CD4-positive, alpha-beta T cell (primary cell): ENCODE results near the gene ARHGEF25. TPM values are rescaled to one million over a fixed set of nuclear protein-coding genes. Genes with fewer than 3 reads are reported as not detected.

Source experiments
- ATAC-seq: fragments of 200-7000 bp; cut with Tn5 transposase; one replicate; pipeline ENCODE4 v1.10.0; 2022; ENCODE audit warnings: mild to moderate bottlenecking; ENCODE audit not compliant: poor library complexity
- CTCF ChIA-PET: fragments of 350-600 bp; sonication (Branson Sonifier 250); formaldehyde crosslinking; loops from one replicate; lab custom pipeline; 2021; ENCODE audit warnings: antibody characterized with exemption, inconsistent platforms; lab: Charles Lee
- POLR2A ChIA-PET: fragments of 350-600 bp; sonication (Branson Sonifier 250); formaldehyde crosslinking; loops from one replicate; lab custom pipeline; 2021; ENCODE audit warnings: antibody characterized with exemption, inconsistent platforms; lab: Charles Lee
- DNase-seq, 14 experiments: peaks; one replicate each; pipeline ENCODE4 v3.0.0-alpha.2; 2013 to 2020; ENCODE audit warnings: mixed read lengths in 2 of 14
- H3K27ac ChIP-seq, 2 donors: one replicate each; pipeline versions ENCODE4 v1.5.1 to v1.7.0; 2013; ENCODE audit warnings: low read length in 2 of 2, low read depth in 1 of 2, mild to moderate bottlenecking in 1 of 2
- H3K27me3 ChIP-seq, 2 experiments: 1 replicate in 1 of 2; 2 replicates in 1 of 2; pipeline versions ENCODE4 v1.6.1 to v1.7.0; 2013; ENCODE audit warnings: low read length in 2 of 2, control low read depth in 1 of 2, mild to moderate bottlenecking in 1 of 2, moderate library complexity in 1 of 2; ENCODE audit not compliant: insufficient read depth in 2 of 2, control insufficient read depth in 1 of 2
- H3K36me3 ChIP-seq: one replicate; pipeline ENCODE4 v1.6.1; 2013; ENCODE audit warnings: low read length, control low read depth; ENCODE audit not compliant: insufficient read depth
- H3K4me1 ChIP-seq: one replicate; pipeline ENCODE4 v1.6.1; 2013; ENCODE audit warnings: low read length, control low read depth; ENCODE audit not compliant: insufficient read depth
- H3K4me3 ChIP-seq: one replicate; pipeline ENCODE4 v1.5.1; 2013; ENCODE audit warnings: mild to moderate bottlenecking, low read length, moderate library complexity
- H3K9me3 ChIP-seq, 2 experiments: 1 replicate in 1 of 2; 2 replicates in 1 of 2; pipeline versions ENCODE4 v1.6.1 to v1.7.0; 2013; ENCODE audit warnings: low read length in 2 of 2, mild to moderate bottlenecking in 2 of 2, control low read depth in 1 of 2, moderate library complexity in 1 of 2; ENCODE audit not compliant: control insufficient read depth in 1 of 2, insufficient read depth in 1 of 2
- H3K27ac Mint-ChIP-seq: one replicate; pipeline ENCODE4 v1.8.0; 2020; ENCODE audit warnings: mixed read lengths
- H3K27me3 Mint-ChIP-seq: one replicate; pipeline ENCODE4 v1.8.0; 2021; ENCODE audit warnings: mixed read lengths
- H3K36me3 Mint-ChIP-seq: one replicate; pipeline ENCODE4 v1.8.0; 2021; ENCODE audit warnings: low read depth, mixed read lengths
- H3K4me1 Mint-ChIP-seq: one replicate; pipeline ENCODE4 v1.8.0; 2021; ENCODE audit warnings: low read depth, mixed read lengths
- H3K4me3 Mint-ChIP-seq: one replicate; pipeline ENCODE4 v1.8.0; 2020; ENCODE audit warnings: mild to moderate bottlenecking, mixed read lengths
- H3K9me3 Mint-ChIP-seq: one replicate; pipeline ENCODE4 v1.8.0; 2020; ENCODE audit warnings: mixed read lengths
- intact Hi-C, 2 experiments: fragments of 100-400 bp; cut with DNase I in 1 of 2; cut with micrococcal nuclease in 1 of 2; formaldehyde crosslinking; loops; one replicate each; pipeline versions ENCODE4 v1.15.1 to v1.9.0; 2023 to 2025; cut with DNase I, micrococcal nuclease
- total RNA-seq, 174 experiments: library from RNA in 2 of 174; stranded (reverse) in 2 of 174; gene quantifications; one replicate each; pipeline ENCODE4 v1.2.3 and lab custom pipeline; 2021 to 2026
- TF ChIP-seq, protein P1 (sequence below): fragments of 200-600 bp; IDR thresholded peaks from one replicate; pipeline ENCODE4 v1.8.0; 2022; ENCODE audit warnings: antibody characterized with exemption, mild to moderate bottlenecking

ARHGEF25 gene
- total RNA-seq, 2 experiments from 2014 or later: 0.25 to 0.27 TPM

GRCh38 chr12:57618966-57619433, 7.8 kb downstream of the ARHGEF25 start:
- H3K36me3 Mint-ChIP-seq: no peaks in the 10 kb centered on the region
- Histone ChIP-seq H3K9me3 (peaks cover 0 to 12% of the 10 kb centered on the region in 2 experiments), H3K4me3 (no peak overlapping the region), H3K27ac (no peak overlapping the region), H3K4me1 (peaks cover 33% of the 10 kb centered on the region), H3K36me3 (no peaks in the 10 kb centered on the region), H3K27me3 (peaks cover 69 to 76% of the 10 kb centered on the region in 2 experiments)
- H3K27me3 Mint-ChIP-seq: peaks cover 99% of the 10 kb centered on the region
- TF ChIP-seq, protein P1, sequence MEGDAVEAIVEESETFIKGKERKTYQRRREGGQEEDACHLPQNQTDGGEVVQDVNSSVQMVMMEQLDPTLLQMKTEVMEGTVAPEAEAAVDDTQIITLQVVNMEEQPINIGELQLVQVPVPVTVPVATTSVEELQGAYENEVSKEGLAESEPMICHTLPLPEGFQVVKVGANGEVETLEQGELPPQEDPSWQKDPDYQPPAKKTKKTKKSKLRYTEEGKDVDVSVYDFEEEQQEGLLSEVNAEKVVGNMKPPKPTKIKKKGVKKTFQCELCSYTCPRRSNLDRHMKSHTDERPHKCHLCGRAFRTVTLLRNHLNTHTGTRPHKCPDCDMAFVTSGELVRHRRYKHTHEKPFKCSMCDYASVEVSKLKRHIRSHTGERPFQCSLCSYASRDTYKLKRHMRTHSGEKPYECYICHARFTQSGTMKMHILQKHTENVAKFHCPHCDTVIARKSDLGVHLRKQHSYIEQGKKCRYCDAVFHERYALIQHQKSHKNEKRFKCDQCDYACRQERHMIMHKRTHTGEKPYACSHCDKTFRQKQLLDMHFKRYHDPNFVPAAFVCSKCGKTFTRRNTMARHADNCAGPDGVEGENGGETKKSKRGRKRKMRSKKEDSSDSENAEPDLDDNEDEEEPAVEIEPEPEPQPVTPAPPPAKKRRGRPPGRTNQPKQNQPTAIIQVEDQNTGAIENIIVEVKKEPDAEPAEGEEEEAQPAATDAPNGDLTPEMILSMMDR: no peak
- ChIA-PET POLR2A (interaction anchor here (1.1 to 1.3 kb wide), 2 partner anchors 72 to 160 kb away, joined by 3 read pairs; partner anchors contain the start of genes DCTN2 and GLI1), CTCF (interaction anchor here (1.2 to 3.6 kb wide), 3 partner anchors 11 to 36 kb away, joined by 3 to 36 read pairs (median 6); no protein-coding TSS in a partner anchor)
- peak overlapping the region; percentile 65 for H3K4me3 Mint-ChIP-seq
- peaks cover 33% of the 10 kb centered on the region for H3K4me1 Mint-ChIP-seq
- intact Hi-C loops: no loop called here
- no peak for ATAC-seq
- no peak overlapping the region for H3K27ac Mint-ChIP-seq
- DNase-seq: no peak
- H3K9me3 Mint-ChIP-seq: no peaks in the 10 kb centered on the region

- intact Hi-C loops: loop anchor here in 1 of 2 experiments (2.0 kb wide), 1 partner anchor 161 kb away; the partner anchor contains the start of gene GLI1
- no peaks in the 10 kb centered on the region for H3K9me3 Mint-ChIP-seq
- Histone ChIP-seq H3K4me3 (no peak overlapping the region), H3K27ac (no peak overlapping the region), H3K9me3 (peaks cover 0 to 12% of the 10 kb centered on the region in 2 experiments), H3K27me3 (peaks cover 72 to 78% of the 10 kb centered on the region in 2 experiments), H3K4me1 (peaks cover 33% of the 10 kb centered on the region), H3K36me3 (no peaks in the 10 kb centered on the region)
- no peak overlapping the region for H3K27ac Mint-ChIP-seq
- H3K4me3 Mint-ChIP-seq: peak overlapping the region; percentile 65
- peaks cover 99% of the 10 kb centered on the region for H3K27me3 Mint-ChIP-seq
- POLR2A ChIA-PET: interaction anchor here (1.1 to 1.8 kb wide), 3 partner anchors 36 to 161 kb away, joined by 3 to 7 read pairs (median 3); partner anchors contain the start of genes DCTN2 and GLI1
- ATAC-seq: peak; percentile 60
- H3K4me1 Mint-ChIP-seq: peaks cover 33% of the 10 kb centered on the region
- TF ChIP-seq, protein P1: no peak
- no peaks in the 10 kb centered on the region for H3K36me3 Mint-ChIP-seq
- peak in 4 of 14 experiments; percentile 19 to 67 (median 50) for DNase-seq
- CTCF ChIA-PET: interaction anchor here (1.2 to 3.6 kb wide), 4 partner anchors 12 to 37 kb away, joined by 3 to 36 read pairs (median 7); partner anchors contain the start of gene B4GALNT1
Measured at GRCh38 chr12:57619434-57620244, 8.4 kb downstream of the ARHGEF25 start.

GRCh38 chr12:57620245-57620935, 9.2 kb downstream of the ARHGEF25 start:
- Histone ChIP-seq H3K4me3 (peak overlapping the region; percentile 40), H3K27ac (no peak overlapping the region), H3K4me1 (peaks cover 33% of the 10 kb centered on the region), H3K9me3 (peaks cover 0 to 14% of the 10 kb centered on the region in 2 experiments), H3K27me3 (peaks cover 79 to 85% of the 10 kb centered on the region in 2 experiments), H3K36me3 (no peaks in the 10 kb centered on the region)
- no peaks in the 10 kb centered on the region for H3K36me3 Mint-ChIP-seq
- ATAC-seq (no peak), DNase-seq (no peak)
- TF ChIP-seq, protein P1: no peak
- peaks cover 33% of the 10 kb centered on the region for H3K4me1 Mint-ChIP-seq
- no peaks in the 10 kb centered on the region for H3K9me3 Mint-ChIP-seq
- H3K27ac Mint-ChIP-seq: no peak overlapping the region
- CTCF ChIA-PET: interaction anchor here (1.0 to 3.6 kb wide), 5 partner anchors 12 to 161 kb away, joined by 3 to 36 read pairs (median 6); partner anchors contain the start of genes B4GALNT1 and GLI1
- intact Hi-C loops: loop anchor here in 1 of 2 experiments (2.0 kb wide), 1 partner anchor 162 kb away; the partner anchor contains the start of gene GLI1
- peak overlapping the region; percentile 80 for H3K4me3 Mint-ChIP-seq
- POLR2A ChIA-PET: interaction anchor here (0.7 to 1.8 kb wide), 6 partner anchors 15 to 161 kb away, joined by 3 to 7 read pairs (median 3); partner anchors contain the start of genes DCTN2, GLI1 and PIP4K2C
- H3K27me3 Mint-ChIP-seq: peaks cover 100% of the 10 kb centered on the region
